ENCODE measurements around the gene CTNNB1. TPM values are rescaled to one million over a fixed set of nuclear protein-coding genes. Genes with fewer than 3 reads are reported as not detected.

CTNNB1 gene
- total and polyA plus RNA-seq, 2 of the 8 experiments (the other 6 are each of a cell fraction or from before 2014, with no cell fraction given): 356 to 579 TPM

DNA sequence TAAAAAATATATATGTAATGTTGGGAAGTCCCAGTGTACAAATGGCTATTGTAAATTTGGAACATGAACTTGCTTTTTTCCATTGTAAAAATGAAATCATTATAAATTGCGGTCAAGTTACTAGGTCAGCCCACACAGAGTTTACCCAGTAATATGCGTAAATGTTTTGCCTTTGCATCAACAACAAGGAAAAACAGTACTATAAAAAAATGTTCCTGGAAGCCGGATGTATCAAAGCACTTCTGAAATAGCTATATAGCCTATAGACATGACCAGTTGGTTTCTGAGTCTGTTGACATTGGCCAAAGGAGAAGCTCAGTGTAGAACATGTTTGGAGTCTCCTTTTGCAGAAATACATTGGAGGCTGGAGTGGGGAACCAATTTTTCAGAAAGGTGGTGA, 23.2 kb downstream of the CTNNB1 start (continued):
- TF ChIP-seq, protein P1, sequence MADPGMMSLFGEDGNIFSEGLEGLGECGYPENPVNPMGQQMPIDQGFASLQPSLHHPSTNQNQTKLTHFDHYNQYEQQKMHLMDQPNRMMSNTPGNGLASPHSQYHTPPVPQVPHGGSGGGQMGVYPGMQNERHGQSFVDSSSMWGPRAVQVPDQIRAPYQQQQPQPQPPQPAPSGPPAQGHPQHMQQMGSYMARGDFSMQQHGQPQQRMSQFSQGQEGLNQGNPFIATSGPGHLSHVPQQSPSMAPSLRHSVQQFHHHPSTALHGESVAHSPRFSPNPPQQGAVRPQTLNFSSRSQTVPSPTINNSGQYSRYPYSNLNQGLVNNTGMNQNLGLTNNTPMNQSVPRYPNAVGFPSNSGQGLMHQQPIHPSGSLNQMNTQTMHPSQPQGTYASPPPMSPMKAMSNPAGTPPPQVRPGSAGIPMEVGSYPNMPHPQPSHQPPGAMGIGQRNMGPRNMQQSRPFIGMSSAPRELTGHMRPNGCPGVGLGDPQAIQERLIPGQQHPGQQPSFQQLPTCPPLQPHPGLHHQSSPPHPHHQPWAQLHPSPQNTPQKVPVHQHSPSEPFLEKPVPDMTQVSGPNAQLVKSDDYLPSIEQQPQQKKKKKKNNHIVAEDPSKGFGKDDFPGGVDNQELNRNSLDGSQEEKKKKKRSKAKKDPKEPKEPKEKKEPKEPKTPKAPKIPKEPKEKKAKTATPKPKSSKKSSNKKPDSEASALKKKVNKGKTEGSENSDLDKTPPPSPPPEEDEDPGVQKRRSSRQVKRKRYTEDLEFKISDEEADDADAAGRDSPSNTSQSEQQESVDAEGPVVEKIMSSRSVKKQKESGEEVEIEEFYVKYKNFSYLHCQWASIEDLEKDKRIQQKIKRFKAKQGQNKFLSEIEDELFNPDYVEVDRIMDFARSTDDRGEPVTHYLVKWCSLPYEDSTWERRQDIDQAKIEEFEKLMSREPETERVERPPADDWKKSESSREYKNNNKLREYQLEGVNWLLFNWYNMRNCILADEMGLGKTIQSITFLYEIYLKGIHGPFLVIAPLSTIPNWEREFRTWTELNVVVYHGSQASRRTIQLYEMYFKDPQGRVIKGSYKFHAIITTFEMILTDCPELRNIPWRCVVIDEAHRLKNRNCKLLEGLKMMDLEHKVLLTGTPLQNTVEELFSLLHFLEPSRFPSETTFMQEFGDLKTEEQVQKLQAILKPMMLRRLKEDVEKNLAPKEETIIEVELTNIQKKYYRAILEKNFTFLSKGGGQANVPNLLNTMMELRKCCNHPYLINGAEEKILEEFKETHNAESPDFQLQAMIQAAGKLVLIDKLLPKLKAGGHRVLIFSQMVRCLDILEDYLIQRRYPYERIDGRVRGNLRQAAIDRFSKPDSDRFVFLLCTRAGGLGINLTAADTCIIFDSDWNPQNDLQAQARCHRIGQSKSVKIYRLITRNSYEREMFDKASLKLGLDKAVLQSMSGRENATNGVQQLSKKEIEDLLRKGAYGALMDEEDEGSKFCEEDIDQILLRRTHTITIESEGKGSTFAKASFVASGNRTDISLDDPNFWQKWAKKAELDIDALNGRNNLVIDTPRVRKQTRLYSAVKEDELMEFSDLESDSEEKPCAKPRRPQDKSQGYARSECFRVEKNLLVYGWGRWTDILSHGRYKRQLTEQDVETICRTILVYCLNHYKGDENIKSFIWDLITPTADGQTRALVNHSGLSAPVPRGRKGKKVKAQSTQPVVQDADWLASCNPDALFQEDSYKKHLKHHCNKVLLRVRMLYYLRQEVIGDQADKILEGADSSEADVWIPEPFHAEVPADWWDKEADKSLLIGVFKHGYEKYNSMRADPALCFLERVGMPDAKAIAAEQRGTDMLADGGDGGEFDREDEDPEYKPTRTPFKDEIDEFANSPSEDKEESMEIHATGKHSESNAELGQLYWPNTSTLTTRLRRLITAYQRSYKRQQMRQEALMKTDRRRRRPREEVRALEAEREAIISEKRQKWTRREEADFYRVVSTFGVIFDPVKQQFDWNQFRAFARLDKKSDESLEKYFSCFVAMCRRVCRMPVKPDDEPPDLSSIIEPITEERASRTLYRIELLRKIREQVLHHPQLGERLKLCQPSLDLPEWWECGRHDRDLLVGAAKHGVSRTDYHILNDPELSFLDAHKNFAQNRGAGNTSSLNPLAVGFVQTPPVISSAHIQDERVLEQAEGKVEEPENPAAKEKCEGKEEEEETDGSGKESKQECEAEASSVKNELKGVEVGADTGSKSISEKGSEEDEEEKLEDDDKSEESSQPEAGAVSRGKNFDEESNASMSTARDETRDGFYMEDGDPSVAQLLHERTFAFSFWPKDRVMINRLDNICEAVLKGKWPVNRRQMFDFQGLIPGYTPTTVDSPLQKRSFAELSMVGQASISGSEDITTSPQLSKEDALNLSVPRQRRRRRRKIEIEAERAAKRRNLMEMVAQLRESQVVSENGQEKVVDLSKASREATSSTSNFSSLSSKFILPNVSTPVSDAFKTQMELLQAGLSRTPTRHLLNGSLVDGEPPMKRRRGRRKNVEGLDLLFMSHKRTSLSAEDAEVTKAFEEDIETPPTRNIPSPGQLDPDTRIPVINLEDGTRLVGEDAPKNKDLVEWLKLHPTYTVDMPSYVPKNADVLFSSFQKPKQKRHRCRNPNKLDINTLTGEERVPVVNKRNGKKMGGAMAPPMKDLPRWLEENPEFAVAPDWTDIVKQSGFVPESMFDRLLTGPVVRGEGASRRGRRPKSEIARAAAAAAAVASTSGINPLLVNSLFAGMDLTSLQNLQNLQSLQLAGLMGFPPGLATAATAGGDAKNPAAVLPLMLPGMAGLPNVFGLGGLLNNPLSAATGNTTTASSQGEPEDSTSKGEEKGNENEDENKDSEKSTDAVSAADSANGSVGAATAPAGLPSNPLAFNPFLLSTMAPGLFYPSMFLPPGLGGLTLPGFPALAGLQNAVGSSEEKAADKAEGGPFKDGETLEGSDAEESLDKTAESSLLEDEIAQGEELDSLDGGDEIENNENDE (IDR thresholded peaks at IDR 0.05; ENCODE audit: insufficient replicate concordance, low read length): no peak
- no peak for TF ChIP-seq SIRT6 (IDR thresholded peaks at IDR 0.05; ENCODE audit: low read length)
- TF ChIP-seq, protein P2, sequence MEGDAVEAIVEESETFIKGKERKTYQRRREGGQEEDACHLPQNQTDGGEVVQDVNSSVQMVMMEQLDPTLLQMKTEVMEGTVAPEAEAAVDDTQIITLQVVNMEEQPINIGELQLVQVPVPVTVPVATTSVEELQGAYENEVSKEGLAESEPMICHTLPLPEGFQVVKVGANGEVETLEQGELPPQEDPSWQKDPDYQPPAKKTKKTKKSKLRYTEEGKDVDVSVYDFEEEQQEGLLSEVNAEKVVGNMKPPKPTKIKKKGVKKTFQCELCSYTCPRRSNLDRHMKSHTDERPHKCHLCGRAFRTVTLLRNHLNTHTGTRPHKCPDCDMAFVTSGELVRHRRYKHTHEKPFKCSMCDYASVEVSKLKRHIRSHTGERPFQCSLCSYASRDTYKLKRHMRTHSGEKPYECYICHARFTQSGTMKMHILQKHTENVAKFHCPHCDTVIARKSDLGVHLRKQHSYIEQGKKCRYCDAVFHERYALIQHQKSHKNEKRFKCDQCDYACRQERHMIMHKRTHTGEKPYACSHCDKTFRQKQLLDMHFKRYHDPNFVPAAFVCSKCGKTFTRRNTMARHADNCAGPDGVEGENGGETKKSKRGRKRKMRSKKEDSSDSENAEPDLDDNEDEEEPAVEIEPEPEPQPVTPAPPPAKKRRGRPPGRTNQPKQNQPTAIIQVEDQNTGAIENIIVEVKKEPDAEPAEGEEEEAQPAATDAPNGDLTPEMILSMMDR (IDR thresholded peaks at IDR 0.05; ENCODE audit: control extremely low read depth in 1 of 3, insufficient read depth in 1 of 3, low read depth in 1 of 3, low read length in 3 of 3): no peak
- no peak for TF ChIP-seq KDM5A (IDR thresholded peaks at IDR 0.05; ENCODE audit: low read length)
- TF ChIP-seq, protein P3, sequence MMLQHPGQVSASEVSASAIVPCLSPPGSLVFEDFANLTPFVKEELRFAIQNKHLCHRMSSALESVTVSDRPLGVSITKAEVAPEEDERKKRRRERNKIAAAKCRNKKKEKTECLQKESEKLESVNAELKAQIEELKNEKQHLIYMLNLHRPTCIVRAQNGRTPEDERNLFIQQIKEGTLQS (IDR thresholded peaks at IDR 0.05; ENCODE audit: insufficient read depth, low read depth, low read length): no peak
- no peak for TF ChIP-seq SIX5 (IDR thresholded peaks at IDR 0.05; ENCODE audit: low read depth, low read length)
- no peak for TF ChIP-seq RNF2 (IDR thresholded peaks at IDR 0.05; ENCODE audit: borderline replicate concordance, low read depth, low read length, missing control alignments, poor library complexity, severe bottlenecking)
- TF ChIP-seq MAFK (IDR thresholded peaks at IDR 0.05; ENCODE audit: low read depth, low read length): no peak

Data from H1 (cell line).